HEK293 (cell line): ENCODE data around the gene ANGPTL8.
A peak's percentile ranks its signal among the peaks of the same experiment; 100 is the strongest.

Source experiments
- CTCF ChIA-PET: fragments of 350-600 bp; formaldehyde crosslinking; extraction: SDS; loops from one replicate; lab custom pipeline; 2021; ENCODE audit warnings: antibody characterized with exemption; lab: Yijun Ruan, JAX
- POLR2A ChIA-PET: fragments of 300-600 bp; formaldehyde crosslinking; extraction: SDS; loops from one replicate; lab custom pipeline; 2020; ENCODE audit warnings: antibody characterized with exemption, inconsistent platforms; lab: Yijun Ruan, JAX
- H3K27ac ChIP-seq: fragments of 200-500 bp; sonication (Bioruptor generic); 2 replicates; pipeline ENCODE4 v1.5.1; 2014; ENCODE audit warnings: low read depth, low read length, control low read depth, inconsistent platforms; ENCODE audit errors: extremely low read depth
- H3K36me3 ChIP-seq, 2 experiments: fragments of 200-500 bp in 1 of 2; sonication (Bioruptor generic) in 1 of 2; 1 replicate in 1 of 2; 2 replicates in 1 of 2; pipeline ENCODE4 v1.5.1; 2014 to 2017; ENCODE audit warnings: inconsistent platforms in 2 of 2, low read length in 2 of 2; ENCODE audit not compliant: control insufficient read depth in 2 of 2, insufficient read depth in 1 of 2
- H3K4me1 ChIP-seq: fragments of 200-500 bp; sonication (Bioruptor generic); 2 replicates; pipeline ENCODE4 v1.5.1; 2014; ENCODE audit warnings: mild to moderate bottlenecking, low read length, inconsistent platforms; ENCODE audit not compliant: control insufficient read depth, insufficient read depth
- H3K4me3 ChIP-seq: 2 replicates; pipeline ENCODE4 v1.5.1; 2011; ENCODE audit warnings: low read depth, mild to moderate bottlenecking, control low read depth, low read length, moderate library complexity
- H3K9me3 ChIP-seq: fragments of 200-500 bp; sonication (Bioruptor generic); 2 replicates; pipeline ENCODE4 v1.5.1; 2014; ENCODE audit warnings: low read depth, low read length, inconsistent platforms; ENCODE audit not compliant: control insufficient read depth, insufficient read depth
- BCL11A ChIP-seq: fragments of 450-650 bp; formaldehyde crosslinking; IDR thresholded peaks from 2 replicates; pipeline ENCODE4 v1.5.1; 2016; ENCODE audit warnings: low read depth, missing biosample characterization, missing genetic modification characterization
- BCL11B ChIP-seq: fragments of 450-650 bp; formaldehyde crosslinking; IDR thresholded peaks from 2 replicates; pipeline ENCODE4 v1.5.1; 2016; ENCODE audit warnings: low read depth, missing biosample characterization, missing genetic modification characterization
- GFI1B ChIP-seq: fragments of 450-650 bp; formaldehyde crosslinking; IDR thresholded peaks from 2 replicates; pipeline ENCODE4 v1.5.1; 2016; ENCODE audit warnings: missing biosample characterization, missing genetic modification characterization
- GLI2 ChIP-seq: fragments of 450-650 bp; formaldehyde crosslinking; IDR thresholded peaks from 2 replicates; pipeline ENCODE4; 2017; ENCODE audit warnings: missing biosample characterization, missing genetic modification characterization, low read depth, borderline replicate concordance
- HOXA7 ChIP-seq: sonication (generic); formaldehyde crosslinking; IDR thresholded peaks from 2 replicates; pipeline ENCODE4 v1.8.1; 2022; ENCODE audit warnings: missing genetic modification reagents, borderline replicate concordance
- KLF8 ChIP-seq: fragments of 450-650 bp; formaldehyde crosslinking; IDR thresholded peaks from 2 replicates; pipeline ENCODE4 v1.5.1; 2016; ENCODE audit warnings: missing biosample characterization, missing genetic modification characterization
- KLF9 ChIP-seq: fragments of 450-650 bp; formaldehyde crosslinking; IDR thresholded peaks from 2 replicates; pipeline ENCODE4 v1.5.1; 2016; ENCODE audit warnings: missing biosample characterization, missing genetic modification characterization, low read depth
- OVOL3 ChIP-seq: fragments of 450-650 bp; formaldehyde crosslinking; IDR thresholded peaks from 2 replicates; pipeline ENCODE4 v1.5.1; 2016; ENCODE audit warnings: missing biosample characterization, missing genetic modification characterization
- PRDM1 ChIP-seq: fragments of 450-650 bp; formaldehyde crosslinking; IDR thresholded peaks from 2 replicates; pipeline ENCODE4; 2016; ENCODE audit warnings: missing biosample characterization, missing genetic modification characterization
- PRDM2 ChIP-seq: fragments of 450-650 bp; formaldehyde crosslinking; IDR thresholded peaks from 2 replicates; pipeline ENCODE4 v1.5.1; 2016; ENCODE audit warnings: missing biosample characterization, missing genetic modification characterization, borderline replicate concordance
- RBAK ChIP-seq: fragments of 450-650 bp; formaldehyde crosslinking; IDR thresholded peaks from 2 replicates; pipeline ENCODE4 v1.5.1; 2016; ENCODE audit warnings: missing biosample characterization, missing genetic modification characterization
- REPIN1 ChIP-seq: fragments of 450-650 bp; formaldehyde crosslinking; IDR thresholded peaks from 2 replicates; pipeline ENCODE4 v1.5.1; 2017; ENCODE audit warnings: missing biosample characterization, missing genetic modification characterization, low read depth
- SP2 ChIP-seq: fragments of 450-650 bp; formaldehyde crosslinking; IDR thresholded peaks from 2 replicates; pipeline ENCODE4 v1.5.1; 2016; ENCODE audit warnings: missing biosample characterization, missing genetic modification characterization
- TRIM28 ChIP-seq: IDR thresholded peaks from 2 replicates; pipeline ENCODE4 v1.6.1; 2011; ENCODE audit warnings: low read length, control low read depth, borderline replicate concordance
- ZBTB49 ChIP-seq: fragments of 450-650 bp; formaldehyde crosslinking; IDR thresholded peaks from 2 replicates; pipeline ENCODE4 v1.5.1; 2016; ENCODE audit warnings: missing biosample characterization, missing genetic modification characterization, low read depth
- ZNF114 ChIP-seq: fragments of 450-650 bp; formaldehyde crosslinking; IDR thresholded peaks from 2 replicates; pipeline ENCODE4 v1.5.0; 2017; ENCODE audit warnings: missing biosample characterization, missing genetic modification characterization
- ZNF132 ChIP-seq: fragments of 450-650 bp; formaldehyde crosslinking; IDR thresholded peaks from 2 replicates; pipeline ENCODE4 v1.5.1; 2017; ENCODE audit warnings: missing biosample characterization, missing genetic modification characterization, borderline replicate concordance
- ZNF169 ChIP-seq: fragments of 450-650 bp; formaldehyde crosslinking; IDR thresholded peaks from 2 replicates; pipeline ENCODE4 v1.5.1; 2016; ENCODE audit warnings: missing biosample characterization, missing genetic modification characterization
- ZNF175 ChIP-seq: fragments of 450-650 bp; formaldehyde crosslinking; IDR thresholded peaks from 2 replicates; pipeline ENCODE4 v1.5.1; 2016; ENCODE audit warnings: missing biosample characterization, missing genetic modification characterization
- ZNF202 ChIP-seq: fragments of 450-650 bp; formaldehyde crosslinking; IDR thresholded peaks from 2 replicates; pipeline ENCODE4 v1.5.1; 2016; ENCODE audit warnings: missing biosample characterization, missing genetic modification characterization, borderline replicate concordance
- ZNF335 ChIP-seq: fragments of 450-650 bp; formaldehyde crosslinking; conservative IDR thresholded peaks from 2 replicates; pipeline ENCODE4 v1.5.1; 2016; ENCODE audit warnings: missing biosample characterization, missing genetic modification characterization
- ZNF341 ChIP-seq: fragments of 450-650 bp; formaldehyde crosslinking; IDR thresholded peaks from 2 replicates; pipeline ENCODE4; 2016; ENCODE audit warnings: low read depth, missing biosample characterization, missing genetic modification characterization
- ZNF366 ChIP-seq: fragments of 450-650 bp; formaldehyde crosslinking; conservative IDR thresholded peaks from 2 replicates; pipeline ENCODE4 v1.5.1; 2016; ENCODE audit warnings: missing biosample characterization, missing genetic modification characterization
- ZNF449 ChIP-seq: fragments of 450-650 bp; formaldehyde crosslinking; IDR thresholded peaks from 2 replicates; pipeline ENCODE4 v1.5.1; 2017; ENCODE audit warnings: missing biosample characterization, mild to moderate bottlenecking, missing genetic modification characterization, moderate library complexity
- ZNF529 ChIP-seq: fragments of 450-650 bp; formaldehyde crosslinking; IDR thresholded peaks from 2 replicates; pipeline ENCODE4 v1.5.1; 2017; ENCODE audit warnings: missing genetic modification characterization, missing biosample characterization; ENCODE audit not compliant: insufficient replicate concordance
- ZNF558 ChIP-seq: fragments of 450-650 bp; formaldehyde crosslinking; IDR thresholded peaks from 2 replicates; pipeline ENCODE4 v1.5.1; 2016; ENCODE audit warnings: missing biosample characterization, missing genetic modification characterization
- ZNF629 ChIP-seq: fragments of 450-650 bp; formaldehyde crosslinking; IDR thresholded peaks from 2 replicates; pipeline ENCODE4 v1.5.1; 2017; ENCODE audit warnings: missing biosample characterization, missing genetic modification characterization
- ZNF670 ChIP-seq: fragments of 450-650 bp; formaldehyde crosslinking; IDR thresholded peaks from 2 replicates; pipeline ENCODE4 v1.5.1; 2016; ENCODE audit warnings: missing biosample characterization, missing genetic modification characterization, low read depth

Gene ANGPTL8

GRCh38 chr19:11268783-11269267, 29.4 kb downstream of the ANGPTL8 start (continued):
- TF ChIP-seq PRDM2, result no peak

- H3K36me3 ChIP-seq, result no peaks in the 10 kb centered on the region
- POLR2A ChIA-PET, result no interaction called here
- CTCF ChIA-PET, result no interaction called here
- no peaks in the 10 kb centered on the region for H3K4me1 ChIP-seq
- no peak overlapping the region for H3K27ac ChIP-seq
- TF ChIP-seq ZNF629 (tag by site-specific recombination) (no peak), SP2 (no peak), ZNF175 (no peak), REPIN1 (tag by site-specific recombination) (no peak), OVOL3 (tag by site-specific recombination) (no peak), ZNF202 (tag by site-specific recombination) (no peak), ZNF670 (tag by site-specific recombination) (no peak), GLI2 (no peak), BCL11A (no peak), ZNF132 (tag by site-specific recombination) (no peak), PRDM1 (tag by site-specific recombination) (no peak), HOXA7 (no peak), ZNF169 (tag by site-specific recombination) (no peak), TRIM28 (no peak), ZNF341 (tag by site-specific recombination) (no peak), ZNF529 (tag by site-specific recombination) (no peak), ZNF449 (tag by site-specific recombination) (no peak)
- TF ChIP-seq, all 188 proteins: peak for 0
- no peak overlapping the region for H3K4me3 ChIP-seq
- H3K9me3 ChIP-seq, result no peaks in the 10 kb centered on the region
Measured at GRCh38 chr19:11269408-11269807, 30.0 kb downstream of the ANGPTL8 start.

GRCh38 chr19:11273296-11273695, 33.9 kb downstream of the ANGPTL8 start:
- TF ChIP-seq BCL11B (tag by site-specific recombination) (no peak), ZNF366 (tag by site-specific recombination) (peak; percentile 83), ZNF558 (tag by site-specific recombination) (no peak), KLF8 (tag by site-specific recombination) (no peak), RBAK (no peak), ZBTB49 (tag by site-specific recombination) (no peak), ZNF335 (tag by site-specific recombination) (peak; percentile 27; the same call in 1 of the 2 replicates), GFI1B (0 out of 2 replicates have a peak, but pooled peaks have one; percentile 16), KLF9 (no peak), ZNF114 (tag by site-specific recombination) (no peak)
- no peaks in the 10 kb centered on the region for H3K36me3 ChIP-seq
- H3K27ac ChIP-seq, result no peak overlapping the region
- H3K4me3 ChIP-seq, result no peak overlapping the region
- CTCF ChIA-PET, result interaction anchor here (0.6 to 1.1 kb wide), 3 partner anchors 12 to 1165 kb away, joined by 3 read pairs; no protein-coding TSS in a partner anchor
- H3K9me3 ChIP-seq, result no peaks in the 10 kb centered on the region
- POLR2A ChIA-PET, result interaction anchor here (0.6 kb wide), 1 partner anchor 275 kb away, joined by 3 read pairs; no protein-coding TSS in a partner anchor
- H3K4me1 ChIP-seq, result no peaks in the 10 kb centered on the region
